Epidermal melanocyte (primary cell): ENCODE measurements around the gene FAM135A.

Experiments used
- DNase-seq: peaks from one replicate; pipeline ENCODE4 v3.0.0; 2011; ENCODE audit warnings: low spot score; ENCODE audit not compliant: insufficient read length

The FAM135A gene

GRCh38 chr6:70413114-70413991, at the start of gene FAM135A:
Gene FAM135A, plus strand, starts transcription at chr6:70413508. Its CDS starts 14,835 bp downstream, at chr6:70428343.
- peak; percentile 87 for DNase-seq

- DNase-seq: no peak
Measured at GRCh38 chr6:70363741-70364493, 49.4 kb upstream of the FAM135A start.

- DNase-seq: peak; percentile 34
Measured at GRCh38 chr6:70369332-70369950, 43.9 kb upstream of the FAM135A start.

GRCh38 chr6:70370496-70370895, 42.8 kb upstream of the FAM135A start:
- DNase-seq: no peak

GRCh38 chr6:70371454-70372105, 41.7 kb upstream of the FAM135A start:
- peak; percentile 65 for DNase-seq

- DNase-seq: no peak
Measured at GRCh38 chr6:70375166-70375565, 38.1 kb upstream of the FAM135A start.

DNA sequence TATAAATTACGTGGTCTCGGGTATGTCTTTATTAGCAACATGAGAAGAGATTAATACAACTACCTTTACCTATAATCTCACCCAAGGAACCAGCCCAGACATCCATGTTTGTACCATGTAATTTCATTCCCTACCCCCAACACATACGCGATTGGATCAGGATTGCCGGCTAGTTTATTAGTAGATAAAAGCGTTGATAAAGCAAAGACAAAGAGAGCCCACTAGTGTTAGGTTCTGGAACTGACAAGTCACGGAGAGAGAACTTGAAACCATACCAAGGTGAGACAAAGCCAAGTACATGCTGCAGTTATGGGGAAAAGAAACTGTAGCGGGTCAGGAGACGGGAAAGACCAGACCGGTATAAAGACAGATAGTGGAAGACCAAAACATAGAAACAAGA, 37.4 kb upstream of the FAM135A start:
- DNase-seq: no peak

DNA sequence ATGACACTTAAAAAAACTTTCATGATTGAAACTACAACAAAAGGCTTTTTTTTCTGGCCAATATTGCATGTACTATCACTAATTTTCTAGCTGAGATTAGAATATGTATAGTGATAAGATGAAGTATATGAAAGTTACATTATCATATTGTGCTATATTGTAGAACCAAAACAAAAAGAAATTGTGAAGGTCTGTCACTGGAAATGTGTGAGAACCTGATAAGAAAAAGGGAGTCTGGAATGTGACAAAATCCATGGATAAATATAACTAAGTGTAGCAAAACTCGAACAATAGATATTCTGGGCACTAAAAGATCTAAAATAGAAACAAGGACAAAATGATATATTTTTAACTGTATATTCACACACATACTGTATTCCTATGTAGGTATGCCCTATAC, 36.7 kb upstream of the FAM135A start:
- DNase-seq: no peak

- no peak for DNase-seq
Measured at GRCh38 chr6:70377372-70377771, 35.9 kb upstream of the FAM135A start.

GRCh38 chr6:70379473-70380013, 33.8 kb upstream of the FAM135A start:
- no peak for DNase-seq

GRCh38 chr6:70380252-70380651, 33.1 kb upstream of the FAM135A start:
- DNase-seq: no peak

DNA sequence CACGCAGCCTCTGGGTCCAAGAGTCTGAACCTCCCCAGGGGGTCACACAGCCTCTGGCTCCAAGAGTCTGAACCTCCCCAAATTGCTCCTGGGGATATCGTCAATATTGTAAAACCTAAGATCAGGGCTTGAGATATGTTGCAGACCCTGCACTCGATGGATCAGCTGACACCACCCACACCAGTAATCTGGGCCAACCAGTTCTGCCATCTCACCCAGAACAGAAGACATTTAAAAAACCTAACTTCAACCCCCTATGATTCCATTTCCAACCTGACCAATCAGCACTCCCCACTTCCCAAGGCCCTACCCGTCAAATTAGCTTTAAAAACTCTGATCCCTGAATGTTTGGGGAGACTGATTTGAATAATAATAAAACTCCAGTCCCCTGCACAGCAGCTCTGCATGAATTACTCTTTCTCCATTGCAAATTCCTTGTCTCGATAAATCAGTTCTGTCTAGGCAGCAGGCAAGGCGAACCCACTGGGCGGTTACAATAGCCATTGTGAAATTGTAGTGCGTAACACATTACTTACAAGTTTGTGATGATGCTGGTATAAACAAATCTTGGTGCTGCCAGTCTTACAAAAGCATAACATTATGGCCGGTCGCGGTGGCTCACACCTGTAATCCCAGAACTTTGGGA, 32.4 kb upstream of the FAM135A start:
- DNase-seq: no peak

DNA sequence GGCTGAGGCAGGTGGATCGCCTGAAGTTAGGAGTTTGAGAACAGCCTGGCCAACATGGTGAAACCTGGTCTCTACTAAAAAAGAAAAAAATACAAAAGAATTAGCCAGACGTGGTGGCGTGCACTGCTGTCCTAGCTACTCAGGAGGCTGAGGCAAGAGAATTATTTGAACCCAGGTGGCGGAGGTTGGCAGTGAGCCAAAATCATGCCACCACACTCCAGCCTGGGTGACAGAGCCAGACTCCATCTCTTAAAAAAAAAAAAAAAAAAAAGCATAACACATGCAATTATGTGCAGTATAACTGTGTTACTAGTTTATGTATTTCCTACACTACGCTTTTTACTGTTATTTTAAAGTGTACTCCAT, 31.9 kb upstream of the FAM135A start:
- no peak for DNase-seq

DNA sequence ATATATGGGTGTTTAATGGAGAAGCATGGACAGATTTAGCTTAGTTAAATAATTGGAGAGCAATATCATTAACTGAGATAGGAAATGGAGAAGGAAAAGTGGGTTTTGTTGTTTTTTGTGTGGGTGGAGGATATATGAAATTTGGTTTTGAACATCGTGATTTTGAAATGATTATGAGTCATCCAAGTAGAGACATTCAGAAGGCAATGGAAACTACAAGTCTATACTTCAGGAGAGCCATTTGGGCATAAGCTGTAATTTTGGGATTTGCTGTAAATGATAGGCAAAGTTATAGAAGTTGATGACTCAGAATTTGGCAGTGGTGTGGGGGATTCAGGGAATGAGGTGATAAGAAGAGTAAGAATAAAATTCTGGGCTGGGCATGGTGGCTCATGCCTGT, 27.4 kb upstream of the FAM135A start:
- no peak for DNase-seq

- no peak for DNase-seq
Measured at GRCh38 chr6:70388814-70389213, 24.5 kb upstream of the FAM135A start.

GRCh38 chr6:70389261-70389660, 24.0 kb upstream of the FAM135A start:
- DNase-seq: no peak

DNA sequence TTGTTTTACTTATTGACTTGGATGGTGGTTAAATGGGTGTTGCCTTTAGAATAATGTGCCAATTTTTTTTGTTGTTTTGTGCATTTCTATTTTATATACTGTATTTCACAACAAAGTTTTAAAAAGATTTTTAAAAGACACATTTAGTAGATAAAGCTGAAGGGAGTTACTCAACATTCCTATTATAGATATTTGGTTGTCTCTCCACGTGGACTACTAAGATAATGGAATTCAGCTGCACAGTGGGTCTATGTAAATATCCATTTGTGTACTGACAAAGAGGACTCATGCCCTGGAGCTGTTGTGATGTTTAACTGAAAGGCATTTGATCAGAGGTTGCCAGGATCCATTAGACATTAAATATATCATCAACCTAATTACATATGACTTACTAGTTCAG, 23.2 kb upstream of the FAM135A start:
- no peak for DNase-seq

GRCh38 chr6:70391492-70391891, 21.8 kb upstream of the FAM135A start:
- DNase-seq: no peak

- DNase-seq: no peak
Measured at GRCh38 chr6:70394518-70395300, 18.6 kb upstream of the FAM135A start.

DNA sequence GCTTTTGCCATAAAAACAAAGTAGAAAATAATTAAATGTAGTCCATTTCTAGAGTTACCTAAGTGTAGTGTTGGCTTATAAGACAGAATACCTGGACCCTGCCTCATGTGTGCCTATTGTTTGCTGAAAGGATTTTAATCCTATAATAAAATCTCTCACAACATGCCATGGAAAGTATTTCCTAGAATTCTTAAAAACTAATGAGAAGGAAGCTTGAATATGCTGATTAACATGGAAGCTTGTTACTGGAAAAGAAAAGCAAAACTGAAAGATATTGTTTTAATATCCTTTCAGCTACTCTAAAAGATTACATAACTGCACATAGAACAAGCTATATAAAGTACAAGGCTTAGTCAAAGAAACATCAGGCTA, 18.0 kb upstream of the FAM135A start:
- DNase-seq: no peak
